K562 (cell line): ENCODE measurements around the gene CRACR2B. TPM values are rescaled to one million over a fixed set of nuclear protein-coding genes. Genes with fewer than 3 reads are reported as not detected.

Experiments used
- ADNP ChIP-seq: fragments of 200-800 bp; sonication (Bioruptor generic); IDR thresholded peaks from 2 replicates; pipeline ENCODE4 v1.6.1; 2016; ENCODE audit warnings: missing genetic modification characterization, missing compliant biosample characterization
- CHD1 ChIP-seq: fragments of 200-600 bp; sonication (generic); IDR thresholded peaks from one replicate; pipeline ENCODE4 v1.6.1; 2012; ENCODE audit warnings: mild to moderate bottlenecking, moderate library complexity, low read length, inconsistent platforms
- CXXC5 ChIP-seq: fragments of 250-450 bp; sonication (Bioruptor Pico); IDR thresholded peaks from 2 replicates; pipeline ENCODE4 v1.8.0; 2022; ENCODE audit warnings: inconsistent platforms, mild to moderate bottlenecking, moderate library complexity
- L3MBTL2 ChIP-seq: fragments of 450-650 bp; IDR thresholded peaks from 2 replicates; pipeline ENCODE4 v1.6.1; 2016; ENCODE audit warnings: mild to moderate bottlenecking, moderate library complexity
- NR2C1 ChIP-seq, 2 experiments: fragments of 450-650 bp; IDR thresholded peaks; 2 replicates each; pipeline ENCODE4 v1.6.1; 2017; ENCODE audit warnings: mild to moderate bottlenecking in 2 of 2, antibody characterized with exemption in 1 of 2, inconsistent platforms in 1 of 2, missing compliant biosample characterization in 1 of 2, missing genetic modification characterization in 1 of 2
- NR2F6 ChIP-seq: fragments of 450-650 bp; formaldehyde crosslinking; IDR thresholded peaks from 2 replicates; pipeline ENCODE4 v1.4.0; 2020; ENCODE audit warnings: mild to moderate bottlenecking
- POLR2B ChIP-seq: fragments of 450-650 bp; IDR thresholded peaks from 2 replicates; pipeline ENCODE4 v1.6.1; 2018; ENCODE audit warnings: low read depth; ENCODE audit not compliant: partially characterized antibody
- PPARD ChIP-seq: fragments of 250-450 bp; sonication (Bioruptor Pico); IDR thresholded peaks from 2 replicates; pipeline ENCODE4 v1.8.0; 2022; ENCODE audit warnings: inconsistent platforms, mild to moderate bottlenecking, moderate library complexity
- SMARCA4 ChIP-seq: fragments of 450-650 bp; IDR thresholded peaks from 2 replicates; pipeline ENCODE4 v1.6.1; 2016
- SRSF7 ChIP-seq: fragments of 200-400 bp; formaldehyde crosslinking; optimal IDR thresholded peaks from 2 replicates; pipeline ENCODE3; 2017; ENCODE audit warnings: mild to moderate bottlenecking, low read depth, low read length
- XRCC5 ChIP-seq: fragments of 200-400 bp; formaldehyde crosslinking; IDR thresholded peaks from 2 replicates; pipeline ENCODE4 v1.6.1; 2017; ENCODE audit warnings: low read depth, mild to moderate bottlenecking, low read length
- ZNF77 ChIP-seq: fragments of 250-450 bp; sonication (Bioruptor Pico); IDR thresholded peaks from 2 replicates; pipeline ENCODE4 v1.5.0; 2020
- polyA plus RNA-seq, 8 experiments: library from polyadenylated mRNA; depleted of rRNA in 4 of 8; stranded (reverse) in 5 of 8; unstranded in 3 of 8; fragments of >200 nt; fragmentation: Nextera tagmentation in 2 of 8; fragmentation: Illumina TruSeq in 1 of 8; extraction: Ambion mirVana in 2 of 8; extraction: Trizol in 1 of 8; gene quantifications; 2 replicates each; pipeline versions ENCODE4 v1.2.1 to v1.2.3, GENCODE V29; 2011 to 2014; ENCODE audit warnings: inconsistent platforms in 1 of 8, missing spikeins in 1 of 8
- total RNA-seq, 7 experiments: library from RNA; depleted of rRNA in 6 of 7; stranded (reverse); fragments of >200 nt in 6 of 7; fragmentation: Illumina TruSeq in 2 of 7; extraction: Trizol in 2 of 7; gene quantifications; 2 replicates each; pipeline versions ENCODE4 v1.2.1 to v1.2.3, GENCODE V29; 2011 to 2021; ENCODE audit warnings: low replicate concordance in 1 of 7
- TF ChIP-seq, protein P1 (sequence below), 3 experiments: IDR thresholded peaks in 2 of 3; conservative IDR thresholded peaks in 1 of 3; 2 replicates each; pipeline ENCODE4 v1.5.1; 2011 to 2012; ENCODE audit warnings: low read length in 3 of 3, mild to moderate bottlenecking in 3 of 3, control low read depth in 2 of 3, improper control_type of control experiment in 1 of 3, inconsistent platforms in 1 of 3, low read depth in 1 of 3, mixed read lengths in 1 of 3, moderate library complexity in 1 of 3; ENCODE audit not compliant: insufficient read depth in 2 of 3
- TF ChIP-seq, protein P2 (sequence below): fragments of 450-650 bp; IDR thresholded peaks from 2 replicates; pipeline ENCODE4 v1.6.1; 2018; ENCODE audit warnings: mild to moderate bottlenecking, low read depth; ENCODE audit not compliant: partially characterized antibody
- TF ChIP-seq, protein P3 (sequence below): fragments of 250-450 bp; sonication (Bioruptor Pico); IDR thresholded peaks from 2 replicates; pipeline ENCODE4 v1.5.0; 2021
- TF ChIP-seq, protein P4 (sequence below): fragments of 450-650 bp; formaldehyde crosslinking; conservative IDR thresholded peaks from 2 replicates; pipeline ENCODE4 v1.4.0; 2022; ENCODE audit warnings: mild to moderate bottlenecking, missing genetic modification characterization
- TF ChIP-seq, protein P5 (sequence below): sonication (generic); formaldehyde crosslinking; IDR thresholded peaks from 2 replicates; pipeline ENCODE4 v1.9.0; 2022; ENCODE audit warnings: mild to moderate bottlenecking, missing genetic modification reagents
- TF ChIP-seq, protein P6 (sequence below), 2 experiments: IDR thresholded peaks in 1 of 2; conservative IDR thresholded peaks in 1 of 2; 2 replicates each; pipeline ENCODE4 v1.6.1; 2016; ENCODE audit warnings: low read depth in 2 of 2, mild to moderate bottlenecking in 1 of 2, missing compliant biosample characterization in 1 of 2, missing genetic modification characterization in 1 of 2, moderate library complexity in 1 of 2

CRACR2B gene
- total and polyA plus RNA-seq, 9 of the 15 experiments (the other 6 are each of a cell fraction or from before 2014, with no cell fraction given): 0.10 to 51.0 (median 6.0) TPM

DNA sequence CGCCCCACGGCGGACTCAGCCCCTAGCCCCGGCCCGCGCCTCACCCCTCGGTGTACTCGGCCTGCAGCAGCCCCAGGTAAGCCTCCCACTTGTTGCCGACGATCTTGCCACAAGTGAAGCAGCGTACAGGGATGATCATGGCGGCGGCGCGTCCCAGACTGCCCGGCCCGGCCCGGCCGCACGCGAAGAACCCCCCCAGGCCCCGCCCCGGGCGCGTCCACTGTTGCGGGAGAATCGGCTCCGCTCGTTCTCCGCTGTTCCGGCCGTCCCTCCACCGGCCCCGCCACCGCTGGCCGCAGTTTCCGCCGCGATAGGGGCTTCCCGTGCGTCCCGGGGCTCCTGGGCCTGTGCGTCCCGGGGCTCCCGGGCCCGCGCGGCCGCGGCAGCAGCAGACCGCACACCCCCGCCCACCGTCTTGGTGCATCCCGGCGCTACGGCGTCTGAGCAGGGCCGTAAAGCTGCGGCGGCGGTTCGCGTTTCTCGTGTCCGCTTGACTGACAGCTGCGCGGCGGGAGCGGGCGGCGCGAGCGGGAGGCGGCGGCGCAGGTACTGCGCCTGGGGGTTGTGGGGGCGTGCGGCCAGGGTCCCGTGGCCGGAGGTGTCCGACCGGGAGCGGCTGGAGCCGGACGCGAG lies 14.8 kb downstream of the CRACR2B start, which contains the start of the genes POLR2L and TSPAN4 (continued):
- TF ChIP-seq, protein P1, sequence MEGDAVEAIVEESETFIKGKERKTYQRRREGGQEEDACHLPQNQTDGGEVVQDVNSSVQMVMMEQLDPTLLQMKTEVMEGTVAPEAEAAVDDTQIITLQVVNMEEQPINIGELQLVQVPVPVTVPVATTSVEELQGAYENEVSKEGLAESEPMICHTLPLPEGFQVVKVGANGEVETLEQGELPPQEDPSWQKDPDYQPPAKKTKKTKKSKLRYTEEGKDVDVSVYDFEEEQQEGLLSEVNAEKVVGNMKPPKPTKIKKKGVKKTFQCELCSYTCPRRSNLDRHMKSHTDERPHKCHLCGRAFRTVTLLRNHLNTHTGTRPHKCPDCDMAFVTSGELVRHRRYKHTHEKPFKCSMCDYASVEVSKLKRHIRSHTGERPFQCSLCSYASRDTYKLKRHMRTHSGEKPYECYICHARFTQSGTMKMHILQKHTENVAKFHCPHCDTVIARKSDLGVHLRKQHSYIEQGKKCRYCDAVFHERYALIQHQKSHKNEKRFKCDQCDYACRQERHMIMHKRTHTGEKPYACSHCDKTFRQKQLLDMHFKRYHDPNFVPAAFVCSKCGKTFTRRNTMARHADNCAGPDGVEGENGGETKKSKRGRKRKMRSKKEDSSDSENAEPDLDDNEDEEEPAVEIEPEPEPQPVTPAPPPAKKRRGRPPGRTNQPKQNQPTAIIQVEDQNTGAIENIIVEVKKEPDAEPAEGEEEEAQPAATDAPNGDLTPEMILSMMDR (IDR thresholded peaks at IDR 0.05 in 2 of 3, conservative IDR thresholded peaks at IDR 0.05 in 1 of 3; ENCODE audit: insufficient read depth in 2 of 3, low read depth in 1 of 3, low read length in 3 of 3): 0 out of 6 replicates have a peak, but pooled peaks of 1 of the 3 experiments have one; percentile 14
- TF ChIP-seq CHD1 (no peak), L3MBTL2 (peak; percentile 57), PPARD (no peak), NR2C1 (IDR thresholded peaks at IDR 0.05) (no peak), NR2C1 (tag; IDR thresholded peaks at IDR 0.05) (no peak), CXXC5 (CRISPR knock-in tag) (peak; percentile 98), SRSF7 (no peak), ZNF77 (no peak), ADNP (tag) (no peak), SMARCA4 (no peak), NR2F6 (no peak), POLR2B (peak; percentile 88), XRCC5 (no peak)
- TF ChIP-seq, protein P2, sequence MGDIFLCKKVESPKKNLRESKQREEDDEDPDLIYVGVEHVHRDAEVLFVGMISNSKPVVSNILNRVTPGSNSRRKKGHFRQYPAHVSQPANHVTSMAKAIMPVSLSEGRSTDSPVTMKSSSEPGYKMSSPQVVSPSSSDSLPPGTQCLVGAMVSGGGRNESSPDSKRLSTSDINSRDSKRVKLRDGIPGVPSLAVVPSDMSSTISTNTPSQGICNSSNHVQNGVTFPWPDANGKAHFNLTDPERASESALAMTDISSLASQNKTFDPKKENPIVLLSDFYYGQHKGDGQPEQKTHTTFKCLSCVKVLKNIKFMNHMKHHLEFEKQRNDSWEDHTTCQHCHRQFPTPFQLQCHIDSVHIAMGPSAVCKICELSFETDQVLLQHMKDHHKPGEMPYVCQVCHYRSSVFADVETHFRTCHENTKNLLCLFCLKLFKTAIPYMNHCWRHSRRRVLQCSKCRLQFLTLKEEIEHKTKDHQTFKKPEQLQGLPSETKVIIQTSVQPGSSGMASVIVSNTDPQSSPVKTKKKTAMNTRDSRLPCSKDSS: no peak
- TF ChIP-seq, protein P3, sequence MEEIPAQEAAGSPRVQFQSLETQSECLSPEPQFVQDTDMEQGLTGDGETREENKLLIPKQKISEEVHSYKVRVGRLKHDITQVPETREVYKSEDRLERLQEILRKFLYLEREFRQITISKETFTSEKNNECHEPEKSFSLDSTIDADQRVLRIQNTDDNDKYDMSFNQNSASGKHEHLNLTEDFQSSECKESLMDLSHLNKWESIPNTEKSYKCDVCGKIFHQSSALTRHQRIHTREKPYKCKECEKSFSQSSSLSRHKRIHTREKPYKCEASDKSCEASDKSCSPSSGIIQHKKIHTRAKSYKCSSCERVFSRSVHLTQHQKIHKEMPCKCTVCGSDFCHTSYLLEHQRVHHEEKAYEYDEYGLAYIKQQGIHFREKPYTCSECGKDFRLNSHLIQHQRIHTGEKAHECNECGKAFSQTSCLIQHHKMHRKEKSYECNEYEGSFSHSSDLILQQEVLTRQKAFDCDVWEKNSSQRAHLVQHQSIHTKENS (CRISPR knock-in tag): 0 out of 2 replicates have a peak, but pooled peaks have one; percentile 69
- TF ChIP-seq, protein P4, sequence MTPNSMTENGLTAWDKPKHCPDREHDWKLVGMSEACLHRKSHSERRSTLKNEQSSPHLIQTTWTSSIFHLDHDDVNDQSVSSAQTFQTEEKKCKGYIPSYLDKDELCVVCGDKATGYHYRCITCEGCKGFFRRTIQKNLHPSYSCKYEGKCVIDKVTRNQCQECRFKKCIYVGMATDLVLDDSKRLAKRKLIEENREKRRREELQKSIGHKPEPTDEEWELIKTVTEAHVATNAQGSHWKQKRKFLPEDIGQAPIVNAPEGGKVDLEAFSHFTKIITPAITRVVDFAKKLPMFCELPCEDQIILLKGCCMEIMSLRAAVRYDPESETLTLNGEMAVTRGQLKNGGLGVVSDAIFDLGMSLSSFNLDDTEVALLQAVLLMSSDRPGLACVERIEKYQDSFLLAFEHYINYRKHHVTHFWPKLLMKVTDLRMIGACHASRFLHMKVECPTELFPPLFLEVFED (CRISPR knock-in tag): no peak
- TF ChIP-seq, protein P5, sequence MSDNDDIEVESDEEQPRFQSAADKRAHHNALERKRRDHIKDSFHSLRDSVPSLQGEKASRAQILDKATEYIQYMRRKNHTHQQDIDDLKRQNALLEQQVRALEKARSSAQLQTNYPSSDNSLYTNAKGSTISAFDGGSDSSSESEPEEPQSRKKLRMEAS (CRISPR knock-in tag): peak; percentile 84
- TF ChIP-seq, protein P6, sequence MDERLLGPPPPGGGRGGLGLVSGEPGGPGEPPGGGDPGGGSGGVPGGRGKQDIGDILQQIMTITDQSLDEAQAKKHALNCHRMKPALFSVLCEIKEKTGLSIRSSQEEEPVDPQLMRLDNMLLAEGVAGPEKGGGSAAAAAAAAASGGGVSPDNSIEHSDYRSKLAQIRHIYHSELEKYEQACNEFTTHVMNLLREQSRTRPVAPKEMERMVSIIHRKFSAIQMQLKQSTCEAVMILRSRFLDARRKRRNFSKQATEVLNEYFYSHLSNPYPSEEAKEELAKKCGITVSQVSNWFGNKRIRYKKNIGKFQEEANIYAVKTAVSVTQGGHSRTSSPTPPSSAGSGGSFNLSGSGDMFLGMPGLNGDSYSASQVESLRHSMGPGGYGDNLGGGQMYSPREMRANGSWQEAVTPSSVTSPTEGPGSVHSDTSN (CRISPR knock-in tag; IDR thresholded peaks at IDR 0.05; ENCODE audit: low read depth): peak; percentile 90
- TF ChIP-seq, protein P6 (tag; conservative IDR thresholded peaks at IDR 0.05; ENCODE audit: low read depth): no peak
